ENCODE results near the gene DHRS9. TPM values are rescaled to one million over a fixed set of nuclear protein-coding genes. Genes with fewer than 3 reads are reported as not detected.

DHRS9 gene
- total and polyA plus RNA-seq, 2 of the 4 experiments (the other 2 are of a cell fraction): not detected

DNA sequence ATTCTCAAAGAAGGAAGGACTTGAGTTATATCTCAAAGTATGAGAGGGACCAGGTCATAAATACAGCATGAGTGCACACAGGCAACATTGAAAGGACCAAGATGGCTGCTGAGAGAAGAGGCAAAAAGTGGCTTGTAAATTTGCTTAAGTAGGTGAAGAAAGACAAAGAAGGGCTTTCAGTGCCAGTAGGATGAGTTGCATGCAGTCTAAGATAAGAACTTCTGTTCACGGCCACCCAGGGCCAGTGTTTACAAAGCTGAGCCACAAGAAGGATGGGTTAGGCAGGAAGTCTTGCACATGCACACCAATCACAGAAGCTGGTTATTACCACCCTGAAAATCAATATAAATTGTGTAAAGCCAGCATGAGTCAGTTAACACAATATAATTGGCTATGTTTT lies 35.1 kb upstream of the DHRS9 start:
- no peak for TF ChIP-seq SMC3 (IDR thresholded peaks at IDR 0.05; ENCODE audit: low read depth, low read length)
- no peak for TF ChIP-seq CHD1 (IDR thresholded peaks at IDR 0.05; ENCODE audit: low read depth, low read length)
- no peak for TF ChIP-seq NFE2L2 (IDR thresholded peaks at IDR 0.05; ENCODE audit: low read depth, low read length)
- TF ChIP-seq MXI1 (IDR thresholded peaks at IDR 0.05; ENCODE audit: borderline replicate concordance, low read depth, low read length): no peak
- no peak for TF ChIP-seq MAFK (IDR thresholded peaks at IDR 0.05; ENCODE audit: low read depth, low read length)
- no peak for TF ChIP-seq RCOR1 (IDR thresholded peaks at IDR 0.05; ENCODE audit: insufficient replicate concordance, low read length)
- TF ChIP-seq BHLHE40 (IDR thresholded peaks at IDR 0.05; ENCODE audit: low read depth, low read length): no peak
- no peak for TF ChIP-seq MAZ (IDR thresholded peaks at IDR 0.05; ENCODE audit: borderline replicate concordance, low read depth, low read length)
- TF ChIP-seq CEBPB (IDR thresholded peaks at IDR 0.05; ENCODE audit: low read depth, low read length): no peak
- no peak for TF ChIP-seq RAD21 (IDR thresholded peaks at IDR 0.05; ENCODE audit: low read length)
- TF ChIP-seq POLR2A (IDR thresholded peaks at IDR 0.05; ENCODE audit: low read depth, low read length): no peak
- TF ChIP-seq, protein P1, sequence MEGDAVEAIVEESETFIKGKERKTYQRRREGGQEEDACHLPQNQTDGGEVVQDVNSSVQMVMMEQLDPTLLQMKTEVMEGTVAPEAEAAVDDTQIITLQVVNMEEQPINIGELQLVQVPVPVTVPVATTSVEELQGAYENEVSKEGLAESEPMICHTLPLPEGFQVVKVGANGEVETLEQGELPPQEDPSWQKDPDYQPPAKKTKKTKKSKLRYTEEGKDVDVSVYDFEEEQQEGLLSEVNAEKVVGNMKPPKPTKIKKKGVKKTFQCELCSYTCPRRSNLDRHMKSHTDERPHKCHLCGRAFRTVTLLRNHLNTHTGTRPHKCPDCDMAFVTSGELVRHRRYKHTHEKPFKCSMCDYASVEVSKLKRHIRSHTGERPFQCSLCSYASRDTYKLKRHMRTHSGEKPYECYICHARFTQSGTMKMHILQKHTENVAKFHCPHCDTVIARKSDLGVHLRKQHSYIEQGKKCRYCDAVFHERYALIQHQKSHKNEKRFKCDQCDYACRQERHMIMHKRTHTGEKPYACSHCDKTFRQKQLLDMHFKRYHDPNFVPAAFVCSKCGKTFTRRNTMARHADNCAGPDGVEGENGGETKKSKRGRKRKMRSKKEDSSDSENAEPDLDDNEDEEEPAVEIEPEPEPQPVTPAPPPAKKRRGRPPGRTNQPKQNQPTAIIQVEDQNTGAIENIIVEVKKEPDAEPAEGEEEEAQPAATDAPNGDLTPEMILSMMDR (conservative IDR thresholded peaks at IDR 0.05; ENCODE audit: low read depth, low read length): no peak
- TF ChIP-seq, protein P2, sequence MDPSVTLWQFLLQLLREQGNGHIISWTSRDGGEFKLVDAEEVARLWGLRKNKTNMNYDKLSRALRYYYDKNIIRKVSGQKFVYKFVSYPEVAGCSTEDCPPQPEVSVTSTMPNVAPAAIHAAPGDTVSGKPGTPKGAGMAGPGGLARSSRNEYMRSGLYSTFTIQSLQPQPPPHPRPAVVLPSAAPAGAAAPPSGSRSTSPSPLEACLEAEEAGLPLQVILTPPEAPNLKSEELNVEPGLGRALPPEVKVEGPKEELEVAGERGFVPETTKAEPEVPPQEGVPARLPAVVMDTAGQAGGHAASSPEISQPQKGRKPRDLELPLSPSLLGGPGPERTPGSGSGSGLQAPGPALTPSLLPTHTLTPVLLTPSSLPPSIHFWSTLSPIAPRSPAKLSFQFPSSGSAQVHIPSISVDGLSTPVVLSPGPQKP (IDR thresholded peaks at IDR 0.05; ENCODE audit: borderline replicate concordance, low read depth, low read length): no peak
- TF ChIP-seq RFX5 (IDR thresholded peaks at IDR 0.05; ENCODE audit: low read depth, low read length): no peak
- no peak for TF ChIP-seq FOS (IDR thresholded peaks at IDR 0.05; ENCODE audit: low read depth, low read length)
- TF ChIP-seq, protein P3, sequence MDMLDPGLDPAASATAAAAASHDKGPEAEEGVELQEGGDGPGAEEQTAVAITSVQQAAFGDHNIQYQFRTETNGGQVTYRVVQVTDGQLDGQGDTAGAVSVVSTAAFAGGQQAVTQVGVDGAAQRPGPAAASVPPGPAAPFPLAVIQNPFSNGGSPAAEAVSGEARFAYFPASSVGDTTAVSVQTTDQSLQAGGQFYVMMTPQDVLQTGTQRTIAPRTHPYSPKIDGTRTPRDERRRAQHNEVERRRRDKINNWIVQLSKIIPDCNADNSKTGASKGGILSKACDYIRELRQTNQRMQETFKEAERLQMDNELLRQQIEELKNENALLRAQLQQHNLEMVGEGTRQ (IDR thresholded peaks at IDR 0.05; ENCODE audit: low read depth, low read length): no peak
- DNase-seq: no peak
- Histone ChIP-seq H2BK20ac (ENCODE audit: low read depth, low read length) (no peak overlapping the region), H3K4me2 (ENCODE audit: low read depth, low read length) (no peak overlapping the region), H3K14ac (replicated peaks; ENCODE audit: low read depth, low read length) (no peak overlapping the region), H3K79me1 (ENCODE audit: low read depth in 1 of 2, low read length in 2 of 2) (no peaks in the 10 kb centered on the region), H3K27ac (ENCODE audit: insufficient read depth, low read length) (no peak overlapping the region), H3K4ac (ENCODE audit: low read depth, low read length) (no peak overlapping the region), H3K23ac (ENCODE audit: low read depth, low read length) (no peak overlapping the region), H2AK5ac (ENCODE audit: low read depth, low read length) (no peak overlapping the region), H3K4me1 (ENCODE audit: control insufficient read depth, insufficient read depth, low read length) (no peaks in the 10 kb centered on the region), H2AK9ac (replicated peaks; ENCODE audit: low read depth, low read length, poor library complexity) (no peak overlapping the region), H3K9ac (ENCODE audit: low read depth, low read length) (no peak overlapping the region), H3K18ac (ENCODE audit: low read depth, low read length) (no peak overlapping the region), H3K4me3 (ENCODE audit: insufficient read depth, low read depth, low read length) (no peak overlapping the region), H4K5ac (ENCODE audit: low read depth, low read length) (no peak overlapping the region), H4K8ac (ENCODE audit: low read depth in 2 of 2, low read length in 2 of 2) (no peak overlapping the region), H4K91ac (ENCODE audit: insufficient read depth, low read depth, low read length) (no peak overlapping the region), H2BK15ac (ENCODE audit: low read depth, low read length) (no peak overlapping the region), H3K36me3 (ENCODE audit: control insufficient read depth, insufficient read depth, low read length) (no peaks in the 10 kb centered on the region), H2BK5ac (ENCODE audit: low read depth, low read length, poor library complexity, severe bottlenecking) (no peak overlapping the region), H4K20me1 (ENCODE audit: insufficient read depth, low read length) (no peaks in the 10 kb centered on the region), H3K9me1 (ENCODE audit: insufficient read depth, low read length) (no peaks in the 10 kb centered on the region), H2BK120ac (ENCODE audit: low read depth, low read length) (no peak overlapping the region), H3K56ac (ENCODE audit: extremely low read depth, insufficient read depth, low read length) (no peak overlapping the region), H2AFZ (replicated peaks; ENCODE audit: low read length, poor library complexity) (no peak overlapping the region), H3K27me3 (ENCODE audit: control insufficient read depth, insufficient read depth, low read length) (no peaks in the 10 kb centered on the region), H3K9me3 (ENCODE audit: control insufficient read depth, insufficient read depth, low read length) (no peaks in the 10 kb centered on the region)
- ATAC-seq (ENCODE audit: low read depth): no peak
- dilution Hi-C loops (cut with HindIII; ENCODE audit: low sequenced_read_pairs, unreplicated experiment) (no loop called here), in situ Hi-C loops (cut with MboI; ENCODE audit: low sequenced_read_pairs) (no loop called here), intact Hi-C loops (cut with micrococcal nuclease) (no loop called here)
- ChIA-PET CTCF (no interaction called here), POLR2A (ENCODE audit: unreplicated experiment) (no interaction called here)
- no CpG with 5 or more reads among the region's 1 CpG for WGBS, 2 experiments (ENCODE audit: extremely low coverage in 2 of 2, insufficient read length in 1 of 2)
- BruUV-seq (replicated peaks): no TSS peak
